GM06990 (cell line): ENCODE results near the gene LIN52.
"Not testable (repeated sequence)": the region's sequence is repeated elsewhere in the genome, so short reads cannot be mapped to it uniquely, and the experiment has no call there.

ENCODE experiments used
- DNase-seq: peaks from one replicate; pipeline ENCODE4 v3.0.0-alpha.2; 2011; ENCODE audit not compliant: insufficient read length; ENCODE audit errors: extremely low read depth
- H3K27me3 ChIP-seq: replicated peaks from 2 replicates; pipeline ENCODE4 v1.6.0; 2011; ENCODE audit warnings: low read length; ENCODE audit not compliant: control insufficient read depth, insufficient read depth
- H3K36me3 ChIP-seq: 2 replicates; pipeline ENCODE4 v1.5.1; 2011; ENCODE audit warnings: low read length; ENCODE audit not compliant: control insufficient read depth, insufficient read depth
- H3K4me3 ChIP-seq: replicated peaks from 2 replicates; pipeline ENCODE4 v1.5.1; 2011; ENCODE audit warnings: low read depth, mild to moderate bottlenecking, control low read depth, low read length
- CTCF ChIP-seq: IDR thresholded peaks from 2 replicates; pipeline ENCODE4 v1.5.1; 2011; ENCODE audit warnings: low read length, control low read depth, mild to moderate bottlenecking, inconsistent platforms; ENCODE audit not compliant: insufficient read depth, poor library complexity, severe bottlenecking

Gene LIN52

GRCh38 chr14:74109369-74109768, 24.6 kb downstream of the LIN52 start:
- DNase-seq = no peak
- Histone ChIP-seq H3K27me3 (no peaks in the 10 kb centered on the region), H3K36me3 (peaks cover 3% of the 10 kb centered on the region; the same call in 1 of the 2 replicates), H3K4me3 (no peak overlapping the region)
- TF ChIP-seq CTCF = no peak

GRCh38 chr14:74111395-74112216, 26.9 kb downstream of the LIN52 start:
- DNase-seq = peak; percentile 28
- not testable (repeated sequence) for H3K36me3 ChIP-seq

GRCh38 chr14:74125487-74125886, 40.7 kb downstream of the LIN52 start:
- H3K36me3 ChIP-seq, H3K27me3 ChIP-seq, DNase-seq, H3K4me3 ChIP-seq: not testable (repeated sequence)

More at GRCh38 chr14:74111395-74112216, 26.9 kb downstream of the LIN52 start:
- not testable (repeated sequence) for H3K27me3 ChIP-seq, H3K4me3 ChIP-seq
- TF ChIP-seq CTCF = peak; percentile 50

GRCh38 chr14:74126315-74127013, 41.7 kb downstream of the LIN52 start:
- Histone ChIP-seq H3K27me3 (no peaks in the 10 kb centered on the region), H3K36me3 (no peaks in the 10 kb centered on the region), H3K4me3 (no peak overlapping the region)
- TF ChIP-seq CTCF = no peak
- DNase-seq = no peak

- H3K36me3 ChIP-seq = no peaks in the 10 kb centered on the region
- DNase-seq = no peak
- H3K4me3 ChIP-seq = no peak overlapping the region
- TF ChIP-seq CTCF = no peak
- no peaks in the 10 kb centered on the region for H3K27me3 ChIP-seq
Measured at GRCh38 chr14:74127634-74128033, 42.9 kb downstream of the LIN52 start.

- no peak overlapping the region for H3K4me3 ChIP-seq
- no peak for DNase-seq
- no peak for TF ChIP-seq CTCF
- no peaks in the 10 kb centered on the region for H3K27me3 ChIP-seq
- H3K36me3 ChIP-seq = no peaks in the 10 kb centered on the region
Measured at GRCh38 chr14:74133833-74134481, 49.2 kb downstream of the LIN52 start.
